PC-3 (cell line): Measurements from ENCODE around the gene ANKH.

Experiments
- EZH2 ChIP-seq: fragments of 300-600 bp; sonication (generic); IDR thresholded peaks from one replicate; pipeline ENCODE4 v1.6.1; 2017; ENCODE audit warnings: antibody characterized with exemption, mild to moderate bottlenecking, low read length; ENCODE audit not compliant: unreplicated experiment
- EZH2phosphoT487 ChIP-seq: fragments of 300-600 bp; sonication (generic); IDR thresholded peaks from 2 replicates; pipeline ENCODE4 v1.6.1; 2018; ENCODE audit warnings: mild to moderate bottlenecking, antibody characterized with exemption, low read length, borderline replicate concordance
- TF ChIP-seq, protein P1 (sequence below): fragments of 300-600 bp; sonication (generic); conservative IDR thresholded peaks from 2 replicates; pipeline ENCODE4 v1.5.1; 2017; ENCODE audit warnings: antibody characterized with exemption, low read depth, mild to moderate bottlenecking, low read length

DNA sequence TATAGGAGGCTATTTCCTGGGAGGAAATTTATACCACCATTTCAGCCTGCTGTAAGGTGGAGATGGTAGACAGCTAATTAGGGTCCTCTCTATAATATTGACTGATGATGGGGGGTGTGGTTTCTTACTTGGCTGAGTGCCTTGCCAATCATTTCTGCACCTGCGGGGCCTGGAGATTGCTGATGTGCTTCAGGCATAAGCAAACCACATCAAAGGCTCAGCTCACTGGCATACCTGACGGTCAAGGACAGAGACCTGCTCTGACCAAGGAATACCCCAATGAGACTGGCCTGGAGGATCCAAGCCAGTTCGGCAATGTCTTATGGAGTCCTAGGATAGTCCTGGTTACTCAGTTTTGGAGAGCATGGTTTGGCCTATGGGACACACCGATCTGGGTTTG lies 29.5 kb downstream of the ANKH start:
- TF ChIP-seq, protein P1, sequence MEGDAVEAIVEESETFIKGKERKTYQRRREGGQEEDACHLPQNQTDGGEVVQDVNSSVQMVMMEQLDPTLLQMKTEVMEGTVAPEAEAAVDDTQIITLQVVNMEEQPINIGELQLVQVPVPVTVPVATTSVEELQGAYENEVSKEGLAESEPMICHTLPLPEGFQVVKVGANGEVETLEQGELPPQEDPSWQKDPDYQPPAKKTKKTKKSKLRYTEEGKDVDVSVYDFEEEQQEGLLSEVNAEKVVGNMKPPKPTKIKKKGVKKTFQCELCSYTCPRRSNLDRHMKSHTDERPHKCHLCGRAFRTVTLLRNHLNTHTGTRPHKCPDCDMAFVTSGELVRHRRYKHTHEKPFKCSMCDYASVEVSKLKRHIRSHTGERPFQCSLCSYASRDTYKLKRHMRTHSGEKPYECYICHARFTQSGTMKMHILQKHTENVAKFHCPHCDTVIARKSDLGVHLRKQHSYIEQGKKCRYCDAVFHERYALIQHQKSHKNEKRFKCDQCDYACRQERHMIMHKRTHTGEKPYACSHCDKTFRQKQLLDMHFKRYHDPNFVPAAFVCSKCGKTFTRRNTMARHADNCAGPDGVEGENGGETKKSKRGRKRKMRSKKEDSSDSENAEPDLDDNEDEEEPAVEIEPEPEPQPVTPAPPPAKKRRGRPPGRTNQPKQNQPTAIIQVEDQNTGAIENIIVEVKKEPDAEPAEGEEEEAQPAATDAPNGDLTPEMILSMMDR: no peak
- TF ChIP-seq EZH2: no peak
- TF ChIP-seq EZH2phosphoT487: no peak
